ENCODE data around the gene COX19.

COX19 gene

DNA sequence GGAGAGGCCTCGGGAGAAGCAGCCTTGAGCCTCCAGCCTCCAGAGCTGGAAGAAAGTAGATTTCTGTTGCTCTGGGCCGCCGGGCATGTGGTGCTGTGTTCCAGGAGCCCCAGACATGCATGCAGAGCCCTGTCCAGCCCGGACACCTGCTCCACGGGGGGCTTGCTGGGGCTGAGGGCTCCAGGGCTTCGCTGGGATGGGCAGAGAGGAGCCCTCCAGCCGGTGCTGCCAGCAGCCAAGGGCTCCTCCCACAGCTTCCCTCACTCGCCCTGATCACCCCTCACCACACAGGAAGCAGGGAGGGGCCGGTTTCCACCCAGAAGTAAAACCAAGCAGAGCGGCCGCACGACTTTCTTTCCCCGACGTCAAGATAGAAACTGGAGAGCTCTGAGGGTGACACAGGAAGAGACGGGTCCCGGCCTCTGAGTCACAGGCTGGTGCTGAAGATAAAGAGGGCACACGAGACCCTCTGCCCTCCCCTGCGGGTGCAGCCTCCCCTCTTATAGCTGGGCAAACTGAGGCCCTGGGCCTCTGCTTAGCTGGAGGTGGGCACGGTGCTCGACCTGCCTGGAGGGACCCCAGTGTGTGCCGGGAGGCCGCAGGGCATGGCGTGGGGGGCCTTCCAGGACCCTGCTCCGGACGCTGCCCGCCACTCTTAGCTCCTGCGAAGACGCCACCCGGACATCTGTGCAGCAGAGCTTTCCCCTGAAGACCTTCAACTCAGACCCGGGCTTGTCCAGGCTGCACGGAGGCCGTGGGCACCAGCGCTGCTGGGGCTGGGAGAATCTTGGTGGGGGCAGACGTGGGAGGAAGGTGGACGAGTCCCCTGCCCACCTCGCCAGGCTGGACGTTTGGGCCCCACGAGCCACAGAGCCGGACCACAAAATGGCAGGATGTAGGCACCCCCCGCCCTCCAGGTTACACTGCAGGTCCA lies 52.0 kb downstream of the COX19 start:
- no peak overlapping the region for H3K4me3 ChIP-seq (ENCODE audit: low read depth, low read length)
- DNase-seq (ENCODE audit: low read depth), result no peak
- TF ChIP-seq, protein P1, sequence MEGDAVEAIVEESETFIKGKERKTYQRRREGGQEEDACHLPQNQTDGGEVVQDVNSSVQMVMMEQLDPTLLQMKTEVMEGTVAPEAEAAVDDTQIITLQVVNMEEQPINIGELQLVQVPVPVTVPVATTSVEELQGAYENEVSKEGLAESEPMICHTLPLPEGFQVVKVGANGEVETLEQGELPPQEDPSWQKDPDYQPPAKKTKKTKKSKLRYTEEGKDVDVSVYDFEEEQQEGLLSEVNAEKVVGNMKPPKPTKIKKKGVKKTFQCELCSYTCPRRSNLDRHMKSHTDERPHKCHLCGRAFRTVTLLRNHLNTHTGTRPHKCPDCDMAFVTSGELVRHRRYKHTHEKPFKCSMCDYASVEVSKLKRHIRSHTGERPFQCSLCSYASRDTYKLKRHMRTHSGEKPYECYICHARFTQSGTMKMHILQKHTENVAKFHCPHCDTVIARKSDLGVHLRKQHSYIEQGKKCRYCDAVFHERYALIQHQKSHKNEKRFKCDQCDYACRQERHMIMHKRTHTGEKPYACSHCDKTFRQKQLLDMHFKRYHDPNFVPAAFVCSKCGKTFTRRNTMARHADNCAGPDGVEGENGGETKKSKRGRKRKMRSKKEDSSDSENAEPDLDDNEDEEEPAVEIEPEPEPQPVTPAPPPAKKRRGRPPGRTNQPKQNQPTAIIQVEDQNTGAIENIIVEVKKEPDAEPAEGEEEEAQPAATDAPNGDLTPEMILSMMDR (IDR thresholded peaks at IDR 0.05; ENCODE audit: control insufficient read depth, extremely low read depth, insufficient read depth), result no peak

DNA sequence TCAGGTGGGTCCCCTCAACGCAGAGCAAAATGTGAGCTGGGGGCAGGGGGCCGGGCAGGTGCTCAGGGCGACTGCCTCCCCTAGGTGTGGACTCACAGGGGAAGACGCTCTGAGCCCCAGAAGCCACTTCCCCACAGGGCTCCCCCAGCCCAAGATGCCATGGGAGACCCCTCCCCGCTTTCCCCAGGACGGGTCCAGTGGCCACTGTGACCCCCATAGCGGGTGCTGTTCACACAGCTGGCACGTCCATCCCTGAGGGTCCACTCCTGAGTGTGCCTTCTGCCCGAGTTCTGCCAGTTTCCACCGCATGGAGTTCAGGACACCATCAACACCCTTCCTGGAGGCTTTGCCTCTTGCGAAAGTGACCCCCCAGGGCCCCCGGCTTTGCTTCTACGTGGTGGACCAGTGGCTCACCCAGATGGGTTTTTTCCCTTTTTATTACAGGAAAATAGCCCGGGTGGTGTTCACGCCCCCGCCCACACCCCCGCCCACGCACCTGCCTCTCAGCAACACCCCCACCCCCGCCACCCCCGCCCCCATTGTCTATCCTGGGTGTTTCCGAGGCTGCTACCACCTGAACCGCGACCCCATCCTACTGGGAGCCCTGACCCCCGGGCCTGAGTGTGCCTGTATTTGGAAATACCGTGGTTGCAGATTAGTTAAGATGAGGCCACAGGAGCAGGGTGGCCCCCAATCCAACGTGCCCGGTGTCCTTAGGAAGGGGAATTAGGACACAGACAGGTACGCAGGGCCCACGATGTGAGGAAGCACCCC lies 52.8 kb downstream of the COX19 start:
- H3K4me3 ChIP-seq (ENCODE audit: low read depth, low read length), result no peak overlapping the region
- TF ChIP-seq, protein P1 (IDR thresholded peaks at IDR 0.05; ENCODE audit: control insufficient read depth, extremely low read depth, insufficient read depth), result no peak
- no peak for DNase-seq (ENCODE audit: low read depth)

DNA sequence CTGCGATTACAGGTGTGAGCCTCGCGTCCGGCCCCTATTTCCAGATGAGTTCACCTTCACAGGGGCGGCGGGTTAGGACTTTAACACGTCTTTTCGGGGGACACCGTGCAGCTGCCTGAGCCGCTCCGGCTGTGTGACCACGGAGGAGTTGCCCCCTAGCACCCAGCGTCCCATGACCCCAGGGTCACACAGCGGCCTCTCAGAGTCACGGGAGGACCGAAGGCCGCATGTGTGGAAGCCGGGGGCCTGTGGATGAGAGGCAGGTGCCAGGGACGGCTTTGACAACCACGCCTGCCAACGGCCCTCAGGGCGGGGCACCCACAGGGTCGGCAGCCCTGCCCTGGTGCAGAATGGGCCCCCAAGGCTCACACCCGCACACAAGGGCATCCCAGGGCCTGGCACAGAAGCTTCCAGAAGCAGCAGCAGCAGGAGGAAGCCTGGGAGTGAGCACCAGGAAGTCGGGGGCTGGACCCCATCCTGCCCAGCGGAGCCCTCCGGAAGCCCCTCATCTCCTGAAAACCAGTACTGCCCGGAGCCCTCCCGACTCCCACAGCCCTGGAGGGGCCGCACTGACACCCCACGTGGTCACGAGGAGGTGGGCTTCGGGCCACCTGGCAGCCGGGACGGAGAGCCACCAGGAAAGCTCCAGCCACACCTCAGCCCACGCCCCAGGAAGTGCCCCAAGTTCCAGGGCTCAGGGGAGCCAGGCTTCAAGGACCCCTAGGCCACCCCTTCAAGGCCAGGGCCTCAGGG lies 53.6 kb downstream of the COX19 start:
- H3K4me3 ChIP-seq (ENCODE audit: low read depth, low read length), result no peak overlapping the region
- no peak for DNase-seq (ENCODE audit: low read depth)
- TF ChIP-seq, protein P1 (IDR thresholded peaks at IDR 0.05; ENCODE audit: control insufficient read depth, extremely low read depth, insufficient read depth), result no peak

DNA sequence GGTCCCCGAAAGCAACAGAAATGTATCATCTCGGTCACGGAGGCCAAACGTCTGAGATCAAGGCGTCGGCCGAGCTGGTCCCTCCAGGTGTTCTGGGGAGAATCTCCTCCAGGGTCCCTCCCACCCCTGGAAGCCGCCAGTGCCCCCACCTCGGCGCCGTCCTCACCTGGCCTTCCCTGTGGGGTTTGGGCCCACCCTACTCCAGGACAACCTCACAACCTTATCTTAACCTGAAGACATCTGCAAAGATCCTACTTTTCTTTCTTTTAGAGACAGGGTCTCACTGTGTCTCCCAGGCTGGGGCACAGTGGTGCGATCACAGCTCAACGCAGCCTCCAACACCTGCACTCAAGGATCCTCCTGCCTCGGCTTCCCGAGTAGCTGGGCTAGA lies 54.3 kb downstream of the COX19 start:
- TF ChIP-seq, protein P1 (IDR thresholded peaks at IDR 0.05; ENCODE audit: control insufficient read depth, extremely low read depth, insufficient read depth), result no peak
- no peak for DNase-seq (ENCODE audit: low read depth)
- H3K4me3 ChIP-seq (ENCODE audit: low read depth, low read length), result no peak overlapping the region

DNA sequence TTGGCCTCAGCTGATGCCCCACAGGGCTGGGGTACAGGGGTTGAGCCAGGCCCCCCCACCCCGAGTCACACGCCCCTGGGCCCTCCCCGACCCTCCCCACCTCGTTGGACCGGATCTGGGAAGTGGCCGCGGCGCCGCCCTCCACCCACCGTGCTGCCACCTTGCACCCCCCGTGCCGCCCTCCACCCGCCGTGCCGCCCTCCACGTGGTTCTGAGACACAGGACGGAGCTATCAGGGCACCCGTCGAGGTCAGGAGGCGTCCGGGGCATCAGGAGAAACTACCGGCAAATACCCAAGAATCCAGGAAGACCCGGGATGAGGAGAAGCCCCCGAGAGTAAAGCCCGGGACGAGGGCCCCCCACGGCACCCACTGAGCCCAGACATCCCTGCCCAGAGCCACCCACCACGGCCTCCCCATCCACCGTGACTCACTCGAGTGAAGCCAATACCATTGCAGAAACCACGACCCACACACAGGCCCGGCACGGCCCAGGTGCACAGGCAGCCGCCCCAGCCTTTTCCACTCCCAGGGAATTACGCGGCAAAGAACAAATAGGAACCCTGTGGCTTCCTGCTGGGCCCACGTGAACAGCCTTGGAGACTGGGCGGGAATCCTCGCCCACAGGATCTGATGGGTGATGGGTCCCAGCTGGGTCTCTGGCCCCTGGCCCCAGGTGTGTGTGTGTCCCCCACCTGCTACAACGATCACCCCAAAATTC lies 54.8 kb downstream of the COX19 start:
- no peak for DNase-seq (ENCODE audit: low read depth)
- no peak overlapping the region for H3K4me3 ChIP-seq (ENCODE audit: low read depth, low read length)
- TF ChIP-seq, protein P1 (IDR thresholded peaks at IDR 0.05; ENCODE audit: control insufficient read depth, extremely low read depth, insufficient read depth), result no peak

DNA sequence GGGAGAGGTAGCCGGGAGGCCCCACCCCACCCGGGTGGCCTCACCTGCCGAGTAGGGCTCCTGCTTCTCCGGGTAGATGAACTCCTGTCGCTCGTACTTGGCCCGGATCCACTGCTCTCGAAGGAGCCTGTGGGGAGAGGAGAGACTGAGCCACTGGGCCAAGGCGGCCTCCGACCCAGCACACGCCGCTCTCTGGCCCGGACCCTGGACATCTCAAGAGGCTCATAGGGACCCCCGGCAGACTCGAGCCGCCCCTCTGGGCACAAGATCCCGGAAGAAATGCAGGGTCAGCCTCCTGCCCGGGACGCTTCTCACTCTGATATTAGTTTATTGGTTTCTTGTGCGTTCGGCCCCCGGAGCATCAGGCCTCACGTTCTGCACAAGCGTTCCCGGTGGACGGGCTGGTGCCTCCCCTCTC lies 55.4 kb downstream of the COX19 start:
- no peak for DNase-seq (ENCODE audit: low read depth)
- no peak overlapping the region for H3K4me3 ChIP-seq (ENCODE audit: low read depth, low read length)
- TF ChIP-seq, protein P1 (IDR thresholded peaks at IDR 0.05; ENCODE audit: control insufficient read depth, extremely low read depth, insufficient read depth), result no peak
